SK-N-MC (cell line): ENCODE measurements around the gene IL11.
A peak's percentile ranks its signal among the peaks of the same experiment; 100 is the strongest.

Experiments
- DNase-seq: peaks from one replicate; pipeline ENCODE4 v3.0.0-alpha.2; 2011; ENCODE audit warnings: low read depth, low spot score
- H3K27ac ChIP-seq: fragments of 200-600 bp; sonication (generic); 2 replicates; pipeline ENCODE4 v1.5.1; 2016; ENCODE audit warnings: mixed run types
- H3K36me3 ChIP-seq: fragments of 200-600 bp; sonication (generic); 2 replicates; pipeline ENCODE4 v1.6.1; 2017; ENCODE audit warnings: antibody characterized with exemption, low read length, mixed read lengths; ENCODE audit not compliant: insufficient read depth
- H3K4me3 ChIP-seq: fragments of 200-600 bp; sonication (generic); 2 replicates; pipeline ENCODE4 v1.5.1; 2016
- H3K9ac ChIP-seq: fragments of 200-600 bp; sonication (generic); 2 replicates; pipeline ENCODE4 v1.8.0; 2017; ENCODE audit warnings: mixed run types, mixed read lengths; ENCODE audit not compliant: insufficient read length
- H3K9me3 ChIP-seq: fragments of 200-600 bp; sonication (generic); 2 replicates; pipeline ENCODE4 v1.6.1; 2017; ENCODE audit warnings: low read depth, mild to moderate bottlenecking, antibody characterized with exemption, low read length, moderate library complexity, mixed read lengths
- EZH2 ChIP-seq: fragments of 200-600 bp; sonication (generic); IDR thresholded peaks from one replicate; pipeline ENCODE4 v1.6.1; 2017; ENCODE audit warnings: antibody characterized with exemption
- FOXP2 ChIP-seq: optimal IDR thresholded peaks from 2 replicates; pipeline ENCODE3; 2011; ENCODE audit warnings: mild to moderate bottlenecking, moderate library complexity; ENCODE audit not compliant: insufficient read depth; ENCODE audit errors: extremely low read length, control extremely low read depth
- POLR2AphosphoS5 ChIP-seq: IDR thresholded peaks from 2 replicates; pipeline ENCODE4 v1.6.1; 2012; ENCODE audit warnings: mild to moderate bottlenecking, low read depth, low read length, borderline replicate concordance

The IL11 gene

DNA sequence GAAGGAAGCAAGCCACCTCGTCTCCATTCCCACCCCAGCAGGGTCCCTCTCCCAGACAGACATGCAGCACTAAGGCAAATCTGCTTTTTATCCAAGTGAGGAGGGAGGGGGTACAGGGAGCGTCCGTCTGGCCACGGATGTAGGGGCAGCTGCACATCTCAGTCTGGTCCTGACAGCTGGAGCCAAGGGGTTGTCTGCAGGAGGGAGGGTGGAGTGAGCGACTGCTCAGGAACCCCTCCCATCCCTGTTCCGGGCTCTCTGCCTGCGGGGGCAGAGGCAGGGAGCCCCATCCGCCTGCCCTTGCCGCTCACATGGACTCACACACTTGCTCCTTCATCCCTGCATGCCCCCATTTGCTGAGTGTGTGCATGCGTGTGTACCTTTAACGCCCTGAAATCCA lies 8.9 kb upstream of the IL11 start:
- DNase-seq = no peak
- Histone ChIP-seq H3K9me3 (no peaks in the 10 kb centered on the region), H3K9ac (no peak overlapping the region), H3K36me3 (no peaks in the 10 kb centered on the region), H3K27ac (no peak overlapping the region), H3K4me3 (no peak overlapping the region)
- no peak for TF ChIP-seq POLR2AphosphoS5
- no peak for TF ChIP-seq FOXP2
- no peak for TF ChIP-seq EZH2

DNA sequence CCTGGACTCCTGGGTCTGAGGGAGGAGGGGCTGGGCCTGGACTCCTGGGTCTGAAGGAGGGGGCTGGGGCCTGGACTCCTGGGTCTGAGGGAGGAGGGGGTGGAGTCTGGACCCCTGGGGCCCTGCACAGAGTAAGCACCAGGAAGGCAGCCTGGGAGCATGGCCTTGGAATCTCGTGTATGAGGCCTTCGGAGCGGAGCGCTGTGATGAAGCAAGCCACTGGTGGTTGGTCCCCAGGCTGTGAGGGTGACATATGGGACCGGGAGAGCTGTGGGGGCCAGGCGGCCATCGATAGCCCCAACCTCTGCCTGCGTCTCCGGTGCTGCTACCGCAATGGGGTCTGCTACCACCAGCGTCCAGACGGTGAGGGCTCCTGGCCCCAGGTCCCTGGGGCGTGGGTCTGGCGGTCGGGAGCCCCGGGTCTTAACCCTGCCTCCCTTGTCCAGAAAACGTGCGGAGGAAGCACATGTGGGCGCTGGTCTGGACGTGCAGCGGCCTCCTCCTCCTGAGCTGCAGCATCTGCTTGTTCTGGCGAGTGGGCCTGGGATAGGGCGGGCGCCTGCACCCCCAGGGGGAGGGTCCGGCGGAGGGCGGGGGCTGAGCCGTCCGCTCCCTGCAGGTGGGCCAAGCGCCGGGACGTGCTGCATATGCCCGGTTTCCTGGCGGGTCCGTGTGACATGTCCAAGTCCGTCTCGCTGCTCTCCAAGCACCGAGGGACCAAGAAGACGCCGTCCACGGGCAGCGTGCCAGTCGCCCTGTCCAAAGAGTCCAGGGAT lies 7.3 kb upstream of the IL11 start:
- DNase-seq = no peak
- Histone ChIP-seq H3K4me3 (no peak overlapping the region), H3K36me3 (no peaks in the 10 kb centered on the region), H3K9me3 (no peaks in the 10 kb centered on the region), H3K27ac (no peak overlapping the region), H3K9ac (no peak overlapping the region)
- no peak for TF ChIP-seq FOXP2
- TF ChIP-seq POLR2AphosphoS5 = no peak
- no peak for TF ChIP-seq EZH2

DNA sequence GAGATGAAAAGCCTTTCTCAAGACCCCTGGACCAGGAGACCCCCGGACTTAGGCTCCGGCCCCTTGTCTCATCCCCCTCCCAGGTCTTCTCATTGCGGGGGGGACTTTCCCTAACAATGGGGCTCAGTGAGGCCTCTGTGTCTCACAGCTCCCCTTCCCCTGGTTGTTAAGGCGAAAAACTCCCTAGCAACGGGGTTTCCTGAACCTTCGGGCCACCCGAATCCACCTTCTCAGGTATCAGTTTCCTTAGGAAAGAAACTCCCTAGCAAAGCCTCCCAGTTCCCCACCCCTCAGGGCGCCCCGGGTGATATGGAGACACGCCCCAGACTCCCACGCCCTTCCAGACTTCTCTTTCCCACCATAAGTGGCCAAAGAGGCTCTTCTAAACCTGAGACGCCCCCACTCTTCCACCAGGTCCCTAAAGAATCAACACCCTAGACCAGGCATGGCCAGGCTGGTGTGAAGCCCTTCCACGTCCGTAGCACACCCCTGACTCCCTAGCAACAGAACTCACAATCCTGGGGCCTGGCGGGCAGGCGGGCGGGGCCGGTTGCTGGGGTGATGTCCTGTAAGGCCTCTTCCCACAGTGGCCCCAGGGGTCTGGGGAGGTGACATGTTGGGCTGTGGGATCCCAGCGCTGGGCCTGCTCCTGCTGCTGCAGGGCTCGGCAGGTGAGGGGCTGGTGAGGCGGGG lies 6.1 kb upstream of the IL11 start, which contains the start of gene TMEM190:
Gene TMEM190, plus strand, starts transcription at position 586 of the 693 bp plus-strand sequence. Its CDS starts 28 bp downstream, at position 614.
- TF ChIP-seq EZH2 (no peak), POLR2AphosphoS5 (no peak), FOXP2 (no peak)
- DNase-seq = no peak
- H3K9ac ChIP-seq = no peak within 1 kb of the TSS
- H3K27ac ChIP-seq = no peak within 1 kb of the TSS
- no peak within 1 kb of the TSS for H3K4me3 ChIP-seq
- H3K36me3 ChIP-seq = no peaks in the 10 kb centered on the region
- no peaks in the 10 kb centered on the region for H3K9me3 ChIP-seq

DNA sequence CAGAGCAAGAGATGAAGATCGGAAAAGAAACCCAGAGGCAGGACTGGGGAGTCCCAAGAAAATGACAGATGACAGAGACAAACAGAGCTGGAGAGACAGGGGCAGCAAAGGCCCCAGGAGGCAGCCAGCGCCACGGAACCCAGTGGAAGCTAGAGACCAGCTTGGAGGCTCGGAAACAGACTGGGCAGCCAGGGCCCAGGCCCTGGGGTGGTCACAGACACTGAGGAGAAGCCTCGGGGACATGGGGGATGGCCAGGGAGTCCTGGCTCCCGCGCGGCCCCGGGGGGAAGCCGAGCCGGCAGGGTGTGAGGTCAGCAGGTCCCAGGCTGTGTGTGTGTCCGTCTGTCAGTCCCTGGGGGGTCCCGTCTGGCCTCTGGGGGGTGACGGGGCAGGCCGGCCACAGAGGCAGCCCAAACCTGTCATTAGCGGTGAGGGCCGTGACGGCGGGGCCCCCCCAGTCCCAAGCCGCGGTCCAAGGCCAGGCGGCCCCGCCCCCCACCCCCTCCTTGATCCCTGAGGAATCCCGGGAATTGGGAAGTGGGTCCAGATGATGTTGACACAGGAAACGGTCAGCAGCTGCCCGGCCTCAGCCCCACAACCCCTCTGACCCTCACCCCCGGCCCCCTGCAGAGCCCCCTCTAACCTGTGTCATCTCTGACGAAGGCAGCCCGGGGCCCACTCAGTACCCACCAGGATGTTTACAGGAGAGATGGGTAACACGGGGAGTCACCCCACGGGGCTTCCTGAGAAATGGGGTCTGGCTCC lies 3.9 kb upstream of the IL11 start:
- no peak overlapping the region for H3K9ac ChIP-seq
- H3K36me3 ChIP-seq = no peaks in the 10 kb centered on the region
- no peak overlapping the region for H3K27ac ChIP-seq
- no peak overlapping the region for H3K4me3 ChIP-seq
- no peak for DNase-seq
- H3K9me3 ChIP-seq = no peaks in the 10 kb centered on the region
- TF ChIP-seq POLR2AphosphoS5 (no peak), EZH2 (no peak), FOXP2 (no peak)

DNA sequence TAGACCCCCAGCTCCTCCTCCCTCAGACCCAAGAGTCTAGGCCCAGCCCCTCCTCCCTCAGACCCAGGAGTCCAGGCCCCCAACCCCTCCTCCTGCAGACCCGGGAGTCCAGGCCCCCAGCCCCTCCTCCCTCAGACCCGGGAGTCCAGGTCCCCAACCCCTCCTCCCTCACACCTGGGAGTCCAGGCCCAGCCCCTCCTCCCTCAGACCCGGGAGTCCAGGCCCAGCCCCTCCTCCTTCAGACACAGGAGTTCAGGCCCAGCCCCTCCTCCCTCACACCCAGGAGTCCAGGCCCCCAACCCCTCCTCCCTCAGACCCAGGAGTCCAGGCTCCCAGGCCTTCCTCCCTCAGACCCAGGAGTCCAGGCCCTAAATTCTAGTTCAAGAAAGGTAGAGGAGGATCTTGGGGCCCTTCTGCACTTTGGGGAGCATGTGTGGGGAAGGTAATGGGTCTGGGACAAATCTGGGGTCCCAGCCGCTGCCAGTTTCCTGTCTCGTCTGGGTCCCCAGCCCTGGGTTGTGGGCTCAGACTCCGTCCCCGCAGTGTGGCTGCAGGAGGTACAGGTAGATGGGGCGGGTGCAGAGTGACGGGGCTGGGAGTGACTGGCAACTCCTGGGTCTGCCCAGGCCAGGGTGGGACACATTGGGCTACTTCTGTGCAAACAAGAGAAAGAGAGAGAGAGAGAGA lies 3.2 kb upstream of the IL11 start:
- TF ChIP-seq POLR2AphosphoS5 (no peak), FOXP2 (no peak), EZH2 (no peak)
- Histone ChIP-seq H3K27ac (no peak overlapping the region), H3K9ac (no peak overlapping the region), H3K4me3 (no peak overlapping the region), H3K9me3 (no peaks in the 10 kb centered on the region), H3K36me3 (no peaks in the 10 kb centered on the region)
- DNase-seq = no peak

DNA sequence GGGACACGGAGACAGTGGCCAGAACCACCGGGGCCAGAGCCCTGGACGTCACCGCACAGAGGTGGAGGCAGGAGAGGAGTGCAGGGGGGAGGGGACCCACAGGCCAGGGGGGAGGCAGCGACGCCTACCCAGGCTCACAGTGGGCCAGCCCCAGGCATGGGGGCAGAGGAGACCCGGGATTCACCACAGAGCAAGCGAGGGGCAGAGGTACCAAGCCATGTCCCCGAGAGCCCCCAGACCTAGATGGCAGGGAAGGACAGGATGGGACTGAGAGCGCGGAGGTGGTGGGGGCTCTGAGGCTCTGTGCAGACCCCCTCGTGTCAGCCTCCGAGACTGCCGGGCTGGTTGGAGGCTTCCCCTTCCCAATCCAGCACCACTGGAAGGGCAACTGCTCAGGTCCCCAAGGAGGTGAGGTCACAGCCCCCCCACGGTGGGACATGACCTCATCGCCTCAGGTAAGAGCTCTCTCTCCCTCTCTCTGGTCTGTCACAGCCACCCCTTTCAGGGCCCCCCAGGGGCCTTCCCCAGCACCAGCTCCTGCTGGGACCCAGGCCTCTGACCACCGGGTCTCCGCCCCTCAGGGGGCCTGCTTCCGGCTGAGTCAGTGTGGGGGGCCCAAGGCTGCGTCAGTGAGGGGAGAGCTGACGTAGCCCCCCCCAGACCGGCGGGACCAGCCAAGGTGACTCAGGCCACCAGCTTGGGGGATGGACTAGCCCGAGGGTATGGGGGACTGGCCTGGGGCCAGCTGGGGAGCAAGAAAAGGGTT lies 2.2 kb upstream of the IL11 start:
- Histone ChIP-seq H3K9ac (no peak overlapping the region), H3K27ac (no peak overlapping the region), H3K4me3 (no peak overlapping the region), H3K36me3 (no peaks in the 10 kb centered on the region), H3K9me3 (no peaks in the 10 kb centered on the region)
- TF ChIP-seq FOXP2 (no peak), POLR2AphosphoS5 (no peak), EZH2 (no peak)
- no peak for DNase-seq

DNA sequence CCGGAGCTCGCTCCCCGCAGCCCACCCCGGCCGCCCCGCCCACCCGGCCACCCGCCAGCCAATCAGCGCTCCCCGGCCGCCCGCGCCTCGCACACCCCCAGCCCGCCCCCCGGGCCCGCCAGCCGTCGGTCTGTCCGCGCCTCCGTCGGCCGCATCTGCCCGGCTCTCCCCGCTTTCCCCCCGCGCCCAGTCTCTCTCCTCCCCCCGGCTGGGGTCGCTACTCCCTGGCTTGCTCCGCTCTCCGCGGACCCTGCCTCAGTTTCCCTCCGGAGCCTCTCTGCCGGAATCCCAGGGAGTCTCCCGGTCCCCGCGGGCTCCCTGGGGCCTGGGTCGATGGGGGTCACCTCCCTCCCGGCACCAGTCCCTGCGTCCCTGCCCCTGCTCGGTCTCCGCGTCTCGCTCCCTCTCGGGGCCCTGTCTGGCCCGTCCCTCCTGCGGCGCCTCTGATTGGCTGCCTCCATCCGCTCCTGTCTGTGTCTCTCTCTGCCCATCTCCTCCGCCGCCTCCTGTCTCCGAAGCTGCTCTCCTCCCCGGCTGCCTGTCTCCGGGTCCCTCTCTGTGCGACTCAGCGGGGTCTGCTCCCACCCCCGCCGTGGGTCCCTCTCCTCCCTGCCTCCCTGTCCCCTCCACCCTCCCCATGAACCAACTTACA lies 484 bp downstream of the IL11 start:
- TF ChIP-seq POLR2AphosphoS5 (no peak), EZH2 (no peak), FOXP2 (no peak)
- Histone ChIP-seq H3K9ac (no peak overlapping the region), H3K27ac (no peak overlapping the region), H3K4me3 (peak overlapping the region; percentile 74), H3K9me3 (no peaks in the 10 kb centered on the region), H3K36me3 (no peaks in the 10 kb centered on the region)
- DNase-seq = no peak
